Loucy (cell line): ENCODE results near the gene AFF2.

Experiments
- EZH2phosphoT487 ChIP-seq: fragments of 200-600 bp; IDR thresholded peaks from 2 replicates; pipeline ENCODE4 v1.6.1; 2018; ENCODE audit warnings: antibody characterized with exemption, mild to moderate bottlenecking, moderate library complexity, borderline replicate concordance
- TF ChIP-seq, protein P1 (sequence below): fragments of 200-600 bp; sonication (generic); conservative IDR thresholded peaks from 2 replicates; pipeline ENCODE4 v1.5.1; 2014; ENCODE audit warnings: mild to moderate bottlenecking, antibody characterized with exemption, low read length

DNA sequence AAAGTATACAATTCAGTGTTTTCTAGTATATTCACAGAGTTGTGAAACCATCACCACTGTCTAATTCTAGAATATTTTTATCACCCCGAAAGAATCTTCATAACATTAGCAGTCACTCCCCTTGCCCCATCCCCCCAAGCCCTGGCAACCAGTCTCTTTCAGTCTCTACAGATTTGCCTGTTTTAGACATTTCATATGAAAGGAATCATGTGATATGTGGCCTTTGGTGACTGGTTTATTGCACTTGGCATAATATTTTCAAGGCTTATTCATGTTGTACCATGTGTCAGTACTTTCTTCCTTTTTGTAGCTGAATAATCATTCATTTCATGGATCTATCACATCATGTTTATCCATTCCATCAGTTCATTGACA lies 371.7 kb downstream of the AFF2 start:
- TF ChIP-seq, protein P1, sequence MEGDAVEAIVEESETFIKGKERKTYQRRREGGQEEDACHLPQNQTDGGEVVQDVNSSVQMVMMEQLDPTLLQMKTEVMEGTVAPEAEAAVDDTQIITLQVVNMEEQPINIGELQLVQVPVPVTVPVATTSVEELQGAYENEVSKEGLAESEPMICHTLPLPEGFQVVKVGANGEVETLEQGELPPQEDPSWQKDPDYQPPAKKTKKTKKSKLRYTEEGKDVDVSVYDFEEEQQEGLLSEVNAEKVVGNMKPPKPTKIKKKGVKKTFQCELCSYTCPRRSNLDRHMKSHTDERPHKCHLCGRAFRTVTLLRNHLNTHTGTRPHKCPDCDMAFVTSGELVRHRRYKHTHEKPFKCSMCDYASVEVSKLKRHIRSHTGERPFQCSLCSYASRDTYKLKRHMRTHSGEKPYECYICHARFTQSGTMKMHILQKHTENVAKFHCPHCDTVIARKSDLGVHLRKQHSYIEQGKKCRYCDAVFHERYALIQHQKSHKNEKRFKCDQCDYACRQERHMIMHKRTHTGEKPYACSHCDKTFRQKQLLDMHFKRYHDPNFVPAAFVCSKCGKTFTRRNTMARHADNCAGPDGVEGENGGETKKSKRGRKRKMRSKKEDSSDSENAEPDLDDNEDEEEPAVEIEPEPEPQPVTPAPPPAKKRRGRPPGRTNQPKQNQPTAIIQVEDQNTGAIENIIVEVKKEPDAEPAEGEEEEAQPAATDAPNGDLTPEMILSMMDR = no peak
- no peak for TF ChIP-seq EZH2phosphoT487
